Activated CD8-positive, alpha-beta memory T cell treated with anti-CD3 and anti-CD28 coated beads, Interleukin-2, amount 50 U/mL, for 48 hours (primary cell): ENCODE results near the gene IL20.

Source experiments
- DNase-seq: peaks from one replicate; pipeline ENCODE4 v3.0.0-alpha.2; 2020

The IL20 gene

GRCh38 chr1:206905295-206906164 lies 40.1 kb downstream of the IL20 start:
- peak; percentile 67 for DNase-seq

DNA sequence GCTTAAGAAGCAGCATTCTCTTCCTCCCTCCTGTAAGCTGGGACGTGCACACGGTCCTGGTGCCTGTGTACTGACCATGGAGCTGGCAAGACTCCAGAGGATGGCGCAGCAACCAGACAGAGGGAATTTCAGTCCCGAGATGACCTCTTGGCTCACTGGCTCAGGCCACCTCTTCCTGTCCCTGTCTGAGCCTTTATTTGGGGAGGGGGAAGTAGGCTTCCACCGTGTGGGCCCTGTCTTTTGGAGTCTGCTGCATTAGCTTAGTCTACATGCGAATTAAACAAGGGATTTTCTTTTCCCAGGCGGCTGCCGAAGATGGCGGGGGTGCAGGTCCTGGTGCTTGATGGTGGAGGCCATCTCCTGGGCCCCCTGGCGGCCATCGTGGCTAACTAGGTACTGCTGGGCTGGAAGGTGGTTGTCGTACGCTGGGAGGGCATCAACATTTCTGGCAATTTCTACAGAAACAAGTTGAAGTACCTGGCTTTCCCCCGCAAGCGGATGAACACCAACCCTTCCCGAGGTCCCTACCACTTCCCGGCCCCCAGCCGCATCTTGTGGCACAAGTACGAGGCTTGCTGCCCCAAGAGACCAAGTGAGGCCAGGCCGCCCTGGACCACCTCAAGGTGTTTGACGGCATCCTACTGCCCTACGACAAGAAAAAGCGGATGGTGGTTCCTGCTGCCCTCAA lies 42.0 kb downstream of the IL20 start:
- DNase-seq = peak; percentile 51

- peak; percentile 50 for DNase-seq
Observed at GRCh38 chr1:206908038-206908437, 42.6 kb downstream of the IL20 start.

- peak; percentile 77 for DNase-seq
Observed at GRCh38 chr1:206909161-206909882, 43.9 kb downstream of the IL20 start.

- DNase-seq = peak; percentile 43
Observed at GRCh38 chr1:206909883-206910318, 44.5 kb downstream of the IL20 start.

- no peak for DNase-seq
Observed at GRCh38 chr1:206911064-206911663, 45.7 kb downstream of the IL20 start.

DNA sequence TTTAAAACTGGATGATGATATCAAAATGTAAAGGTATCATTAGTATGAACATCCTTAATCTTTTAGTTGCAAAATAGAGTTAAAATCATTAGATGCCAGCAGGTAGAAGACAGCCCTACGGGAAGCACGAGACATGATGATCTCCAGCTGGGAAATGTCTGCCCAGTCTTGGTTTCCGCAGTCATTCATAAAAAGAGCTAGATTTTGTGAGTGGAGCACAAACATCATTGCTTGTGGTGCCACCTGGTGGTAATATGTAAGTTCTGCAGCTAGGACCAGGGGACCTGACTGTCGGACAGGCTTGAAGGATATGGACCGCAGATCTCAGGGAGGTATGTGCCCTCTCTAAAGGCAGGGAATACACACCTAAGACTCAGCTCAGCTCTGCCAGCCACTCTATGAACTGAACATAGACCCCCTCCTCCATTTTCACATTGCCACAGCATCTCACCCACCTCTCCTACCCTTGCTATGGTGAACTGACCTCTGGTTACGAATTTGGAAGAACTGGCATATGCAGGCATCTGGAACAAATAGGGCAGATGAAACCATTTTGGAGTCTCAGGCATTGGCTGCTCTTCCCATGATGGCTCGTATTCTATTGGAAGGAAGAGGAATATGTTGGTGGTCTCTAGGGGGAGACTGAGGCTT lies 47.1 kb downstream of the IL20 start:
- no peak for DNase-seq

DNA sequence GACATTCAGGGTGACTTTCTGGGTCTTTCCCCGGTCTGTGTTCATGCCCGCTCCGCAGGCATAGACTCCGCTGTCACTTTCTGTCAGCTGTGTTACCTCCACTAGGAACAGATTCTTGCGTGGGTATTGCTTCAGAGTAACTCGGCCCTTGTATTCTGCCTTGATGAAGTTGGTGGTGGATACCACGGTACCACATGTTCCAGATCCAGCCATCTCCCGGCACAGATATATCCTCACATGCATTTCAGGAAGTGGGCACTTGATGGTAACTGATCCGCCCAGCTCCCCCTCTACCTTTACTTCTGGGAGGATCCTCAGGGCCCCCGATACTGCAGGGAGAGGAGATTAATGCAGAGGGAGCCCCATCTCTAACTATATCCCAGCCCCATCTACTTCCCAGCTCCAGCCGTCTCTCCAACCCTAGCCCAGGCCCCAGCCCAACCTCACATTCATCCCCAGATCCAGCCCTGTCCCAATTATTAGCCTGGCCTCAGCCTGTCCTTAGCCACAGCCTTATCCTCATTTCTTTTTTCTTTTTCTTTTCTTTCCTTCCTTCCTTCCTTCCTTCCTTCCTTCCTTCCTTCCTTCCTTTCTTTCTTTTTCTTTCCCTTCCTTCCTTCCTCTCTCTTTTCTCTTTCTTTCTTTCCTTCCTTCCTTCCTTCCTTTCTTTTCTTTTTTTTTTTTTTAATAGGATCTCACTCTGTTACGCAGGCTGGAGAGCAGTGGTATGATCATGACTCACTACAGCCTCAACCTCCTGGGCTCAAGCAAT lies 48.5 kb downstream of the IL20 start:
- DNase-seq = no peak

- no peak for DNase-seq
Observed at GRCh38 chr1:206915030-206915735, 49.8 kb downstream of the IL20 start.

DNA sequence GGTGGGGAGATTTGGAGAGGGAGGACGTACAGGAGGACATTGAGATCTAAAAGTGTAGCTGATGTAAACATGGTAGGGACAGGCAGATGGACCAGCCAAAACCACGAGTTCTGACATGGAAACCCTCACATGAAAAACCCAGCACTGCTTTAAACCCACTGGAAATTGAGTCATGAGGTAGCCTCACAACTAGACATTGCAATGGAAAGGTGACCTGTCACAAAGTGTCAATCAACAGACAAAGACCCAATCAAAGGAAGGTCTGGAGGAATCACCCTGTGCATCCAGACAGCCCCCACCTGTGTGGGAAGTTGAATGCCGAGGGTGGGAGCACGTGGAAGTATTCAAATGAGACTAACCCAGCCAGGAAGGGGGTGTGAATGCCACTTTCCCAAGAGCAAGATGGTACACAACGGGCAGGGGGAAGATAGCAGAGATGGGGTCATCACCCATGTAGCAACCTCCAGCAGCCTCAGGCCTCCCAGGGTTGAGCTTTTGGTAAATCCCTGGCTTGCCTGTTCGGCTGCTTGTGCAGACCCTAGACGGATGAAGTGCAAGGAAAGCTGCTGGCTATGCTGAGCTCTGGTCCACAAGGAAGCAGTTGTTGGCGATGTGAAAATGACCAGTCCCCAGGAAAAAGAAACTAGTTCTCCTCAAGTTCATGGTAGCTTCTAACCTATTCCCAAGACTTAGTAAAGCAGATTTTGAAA lies 50.7 kb downstream of the IL20 start:
- DNase-seq = no peak

DNA sequence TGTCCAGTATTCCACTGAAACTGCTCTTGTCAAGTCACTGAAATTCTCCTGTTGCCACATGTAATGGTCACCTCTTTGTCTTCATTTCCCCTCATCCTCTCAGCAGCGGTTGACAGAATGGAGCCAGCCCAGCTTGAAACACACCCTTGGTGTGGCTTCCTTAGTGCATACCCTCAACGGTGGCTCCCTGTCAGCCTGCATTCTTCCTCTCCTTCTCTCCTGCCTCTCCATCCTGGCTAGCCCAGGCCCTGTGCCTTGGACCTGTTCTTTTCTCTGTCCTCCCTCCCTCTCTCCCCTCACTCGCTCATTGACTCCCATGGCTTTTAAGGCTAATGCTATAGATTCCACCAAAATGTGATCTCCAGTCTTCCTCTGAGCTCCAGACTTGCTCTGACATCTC lies 52.7 kb downstream of the IL20 start:
- DNase-seq = no peak
